Measurements from ENCODE around the gene SDS.
A peak's percentile ranks its signal among the peaks of the same experiment; 100 is the strongest.
"Not testable (repeated sequence)": the region's sequence is repeated elsewhere in the genome, so short reads cannot be mapped to it uniquely, and the experiment has no call there.

The SDS gene

GRCh38 chr12:113373969-113374368, 29.7 kb downstream of the SDS start:
- DNase-seq = no peak

- DNase-seq = no peak
These were observed 30.2 kb downstream of the SDS start for GRCh38 chr12:113373440-113373839.

- no peak for DNase-seq
These were observed 31.3 kb downstream of the SDS start for GRCh38 chr12:113372371-113372770.

DNA sequence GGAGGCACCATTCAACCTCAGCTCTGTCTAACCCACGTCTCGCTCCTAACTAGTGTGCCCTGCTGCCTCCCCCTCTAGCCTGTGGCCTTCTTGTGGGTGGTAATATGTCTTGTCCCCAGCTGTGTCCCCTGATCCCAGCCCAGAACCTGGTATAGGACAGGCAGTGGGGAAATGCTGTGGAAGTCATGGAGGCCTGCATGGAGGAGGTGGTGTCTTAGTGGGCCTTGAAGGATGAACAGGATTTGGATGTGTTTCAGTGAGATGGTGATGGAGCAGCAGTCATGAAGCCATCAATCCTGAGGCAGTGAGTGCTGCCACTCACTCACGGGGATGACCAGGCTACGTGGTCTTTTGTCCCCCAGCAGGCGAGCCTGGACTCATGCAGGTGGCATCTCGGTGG, 31.9 kb downstream of the SDS start:
- no peak for DNase-seq

- no peak for DNase-seq
These were observed 32.6 kb downstream of the SDS start for GRCh38 chr12:113370923-113371682.

DNA sequence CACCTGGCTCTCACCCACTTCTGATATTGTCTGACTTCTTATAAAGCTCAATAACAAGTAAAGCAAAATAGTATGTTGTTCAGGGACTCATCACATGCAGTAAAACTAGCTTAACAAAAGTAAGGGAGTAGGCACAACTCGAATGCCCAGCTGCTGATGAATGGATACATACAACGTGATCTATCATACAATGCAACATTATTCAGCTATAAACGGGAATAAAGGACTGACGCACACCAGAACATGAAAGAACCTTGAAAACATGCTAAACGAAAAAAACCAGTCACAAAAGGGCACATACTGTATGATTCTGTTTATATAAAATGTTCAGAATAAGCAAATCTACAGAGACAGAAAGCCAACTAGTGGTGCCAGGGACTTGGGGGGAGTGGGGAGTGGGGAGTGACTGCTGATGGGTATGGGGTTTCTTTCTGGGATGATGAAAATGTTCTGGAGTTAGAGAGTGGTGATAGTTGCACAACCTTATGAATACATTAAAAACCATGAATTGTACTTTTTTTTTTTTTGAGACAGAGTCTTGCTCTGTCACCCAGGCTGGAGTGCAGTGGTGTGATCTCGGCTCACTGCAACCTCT, 34.2 kb downstream of the SDS start:
- peak; percentile 17 for DNase-seq

- no peak for DNase-seq
These were observed 35.4 kb downstream of the SDS start for GRCh38 chr12:113368331-113368730.

- no peak for DNase-seq
These were observed 36.9 kb downstream of the SDS start for GRCh38 chr12:113366827-113367226.

DNA sequence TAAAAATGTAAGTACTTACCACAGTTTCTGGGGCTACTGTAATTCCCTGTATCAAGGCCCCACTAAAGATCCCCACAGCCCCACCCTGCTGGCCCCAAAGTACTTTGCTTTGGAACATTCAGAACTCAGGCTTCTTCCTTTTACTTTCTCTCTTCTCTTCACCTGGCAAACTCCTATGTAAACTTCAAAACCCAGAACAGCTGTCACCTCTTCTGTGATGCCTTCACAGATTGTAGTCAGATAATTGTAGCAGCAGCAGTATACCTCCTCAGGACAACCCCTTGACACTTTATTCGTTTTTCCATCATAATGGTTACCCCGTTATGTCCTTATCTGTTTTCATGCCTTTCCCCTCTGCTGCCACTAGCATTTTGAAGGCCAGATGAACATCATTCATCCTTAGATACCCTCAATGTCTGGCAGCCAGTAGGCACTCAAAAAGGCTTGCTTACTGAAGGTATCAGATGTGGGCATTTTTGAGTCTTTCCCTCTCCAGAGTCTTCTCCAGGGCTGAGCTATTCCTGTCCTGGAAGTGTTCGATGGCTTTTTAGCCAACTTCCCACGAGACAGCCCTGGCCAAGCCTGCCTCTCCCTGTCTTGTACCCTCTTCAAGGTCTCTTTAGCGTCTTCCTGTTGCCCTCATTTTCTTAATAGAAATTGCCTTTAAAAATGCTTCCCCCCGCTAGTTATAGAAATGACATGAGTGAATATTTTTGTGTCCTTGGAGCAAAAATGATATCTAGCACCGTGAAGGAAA, 37.9 kb downstream of the SDS start:
- no peak for DNase-seq

- no peak for DNase-seq
These were observed 39.0 kb downstream of the SDS start for GRCh38 chr12:113364698-113365097.

DNA sequence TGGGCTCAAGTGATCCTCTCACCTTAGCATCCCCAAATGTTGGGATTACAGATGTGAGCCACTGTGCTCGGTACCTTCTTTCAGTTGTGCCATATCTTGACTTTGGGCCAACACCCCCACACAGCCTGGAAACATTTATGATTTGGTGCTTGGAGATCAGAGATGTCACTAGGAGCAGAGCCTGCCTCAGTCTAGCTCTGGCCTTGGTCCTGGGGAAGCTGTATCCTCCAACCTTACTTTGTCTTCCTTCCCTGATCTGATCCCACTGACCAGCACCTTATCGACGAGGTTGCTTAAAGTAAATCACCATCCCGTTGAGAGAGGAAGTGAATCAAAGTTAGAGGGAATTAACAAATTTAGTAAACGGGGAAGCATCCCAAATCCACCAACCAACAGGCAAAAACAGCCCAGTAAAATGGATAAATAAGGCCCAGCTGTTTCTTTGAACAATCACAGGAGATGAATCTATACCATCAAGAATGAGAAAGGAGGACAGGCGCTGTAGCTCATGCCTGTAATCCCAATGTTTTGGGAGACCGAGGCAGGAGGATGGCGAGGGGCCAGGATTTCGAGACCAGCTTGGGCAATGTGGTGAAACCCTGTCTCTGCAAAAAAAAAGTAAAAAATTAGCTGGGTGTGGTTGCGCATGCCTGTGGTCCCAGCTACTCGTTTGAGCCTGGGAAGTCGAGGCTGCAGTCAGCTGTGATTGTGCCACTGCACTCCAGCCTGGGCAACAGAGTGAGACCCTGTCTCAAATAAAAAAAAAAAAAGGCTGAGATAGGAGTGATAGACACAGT, 41.9 kb downstream of the SDS start:
- DNase-seq = no peak

DNA sequence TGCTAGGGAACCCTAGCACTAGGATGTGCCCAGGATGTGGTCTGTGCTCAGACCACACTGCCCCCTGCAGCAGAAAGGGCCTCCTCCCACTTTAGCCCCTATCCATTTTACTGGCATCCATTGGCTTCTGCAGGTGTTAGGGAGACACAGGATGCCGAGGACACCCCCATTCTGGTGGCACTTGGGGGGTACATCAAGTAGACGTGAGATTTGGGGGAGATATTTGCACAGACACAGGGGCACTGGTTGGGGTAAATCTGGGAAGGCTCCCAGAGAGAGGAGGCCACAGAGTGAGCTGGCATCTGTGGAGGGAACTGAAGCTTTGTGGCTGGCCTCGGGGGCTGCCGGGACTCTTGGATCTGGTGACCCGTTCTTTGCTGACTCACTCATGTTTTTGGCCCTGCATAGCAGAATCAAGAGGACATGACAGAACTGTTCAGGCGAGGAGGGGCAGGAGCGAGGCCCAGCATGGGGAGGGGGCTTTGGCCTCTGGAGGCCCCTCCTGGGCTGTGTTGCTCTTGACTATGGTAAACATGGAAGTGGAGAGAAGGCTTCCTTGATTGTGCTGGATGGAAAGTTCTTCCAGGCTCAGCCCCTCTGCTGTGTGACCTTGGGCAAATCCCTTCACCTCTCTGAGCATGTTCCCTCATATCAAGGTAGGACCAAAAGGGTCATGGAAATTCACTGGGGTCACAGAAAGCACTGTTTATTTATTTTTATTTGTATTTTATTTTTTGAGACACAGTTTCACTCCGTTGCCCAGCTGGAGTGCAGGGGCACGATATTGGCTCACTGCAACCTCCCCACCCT, 43.5 kb downstream of the SDS start:
- DNase-seq = no peak

GRCh38 chr12:113359133-113359938, 44.4 kb downstream of the SDS start:
- DNase-seq = peak; percentile 49

- peak; percentile 94 for DNase-seq
These were observed 45.1 kb downstream of the SDS start, which contains the start of gene PLBD2 for GRCh38 chr12:113358381-113359132. Gene PLBD2 (plus strand): TSS chr12:113358587. CDS start chr12:113358601, 14 bp downstream.

- DNase-seq = not testable (repeated sequence)
These were observed 49.5 kb downstream of the SDS start for GRCh38 chr12:113354192-113354591.

DNA sequence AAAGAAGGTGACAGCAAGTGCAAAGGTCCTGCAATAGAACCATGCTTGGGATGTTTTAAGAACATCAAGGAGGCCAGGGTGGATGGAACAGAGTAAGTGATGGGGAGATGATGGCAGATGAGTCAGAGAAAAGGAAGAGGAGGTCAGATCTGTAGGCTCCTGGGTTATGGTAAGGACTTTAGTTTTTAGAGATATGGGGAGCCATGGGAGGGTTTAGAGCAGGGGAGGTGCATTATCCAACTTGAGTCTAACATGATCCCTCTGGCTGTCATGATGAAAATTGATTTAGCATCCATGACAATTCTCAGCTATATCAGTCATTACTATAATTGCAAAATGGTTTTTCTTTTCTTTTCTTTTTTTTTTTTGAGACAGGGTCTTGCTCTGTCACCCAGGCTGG, 52.6 kb downstream of the SDS start:
- DNase-seq = no peak

DNA sequence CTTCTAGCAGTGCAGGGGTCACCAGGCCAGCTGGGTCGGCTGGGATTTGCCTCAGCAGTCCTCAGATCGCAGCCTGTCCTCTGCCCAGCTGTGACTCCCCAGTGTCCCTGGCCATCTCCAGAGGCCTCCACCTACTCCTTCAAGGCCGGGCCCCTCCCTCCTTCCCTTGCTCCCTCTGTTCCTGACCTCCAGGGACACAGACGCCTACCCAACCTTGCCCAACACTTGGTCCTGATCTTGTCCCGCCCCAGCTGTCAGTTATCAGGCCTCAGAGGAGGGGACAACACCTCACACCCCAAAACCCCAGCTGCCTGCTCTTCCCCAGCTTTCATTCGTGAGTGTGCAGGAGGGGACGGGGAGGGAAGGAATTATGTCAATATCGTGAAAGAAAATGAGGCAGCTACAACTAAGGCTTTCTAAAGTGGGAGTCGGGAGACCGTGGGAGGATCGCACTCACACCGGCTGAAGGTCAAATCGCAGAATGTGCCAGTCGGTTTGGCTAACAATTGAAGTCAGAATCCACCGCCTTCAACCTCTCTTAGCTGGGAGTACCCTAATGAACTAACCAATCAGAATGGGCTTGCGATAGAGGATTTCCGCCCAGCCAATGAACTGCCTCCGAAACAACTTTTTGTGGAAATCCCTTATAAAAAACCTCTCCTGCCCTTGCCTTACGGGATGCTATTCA, 54.7 kb downstream of the SDS start:
- no peak for DNase-seq

- DNase-seq = no peak
These were observed 55.8 kb downstream of the SDS start for GRCh38 chr12:113347892-113348291.

GRCh38 chr12:113347107-113347506, 56.6 kb downstream of the SDS start:
- no peak for DNase-seq

DNA sequence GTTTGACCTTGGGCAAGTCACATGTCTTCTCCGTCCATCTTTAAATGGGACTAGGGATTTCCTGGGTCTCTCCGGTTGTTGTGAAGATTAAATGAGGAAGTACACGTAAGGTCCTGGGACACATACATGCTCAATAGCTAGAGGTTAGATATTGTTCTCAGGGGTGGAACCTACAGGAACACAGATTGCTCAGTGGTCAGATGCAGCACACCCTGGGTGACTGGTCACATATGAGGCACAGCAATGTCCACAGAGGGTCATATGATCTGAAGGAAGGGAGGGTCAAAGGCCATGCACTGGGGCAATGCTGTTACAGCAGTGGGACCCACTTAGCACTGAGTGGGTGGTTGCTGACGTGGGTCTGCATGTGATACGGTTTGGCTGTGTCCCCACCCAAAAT, 57.3 kb downstream of the SDS start:
- no peak for DNase-seq
